GM19328 (cell line): ENCODE results near the gene KDM5B.
"Not testable (repeated sequence)": the region's sequence is repeated elsewhere in the genome, so short reads cannot be mapped to it uniquely, and the experiment has no call there.

Experiments
- ATAC-seq: cut with Tn5 transposase; IDR thresholded peaks from one replicate; pipeline ENCODE4 v1.9.1; 2021; ENCODE audit warnings: mild to moderate bottlenecking, moderate library complexity; ENCODE audit not compliant: unreplicated experiment

KDM5B gene

DNA sequence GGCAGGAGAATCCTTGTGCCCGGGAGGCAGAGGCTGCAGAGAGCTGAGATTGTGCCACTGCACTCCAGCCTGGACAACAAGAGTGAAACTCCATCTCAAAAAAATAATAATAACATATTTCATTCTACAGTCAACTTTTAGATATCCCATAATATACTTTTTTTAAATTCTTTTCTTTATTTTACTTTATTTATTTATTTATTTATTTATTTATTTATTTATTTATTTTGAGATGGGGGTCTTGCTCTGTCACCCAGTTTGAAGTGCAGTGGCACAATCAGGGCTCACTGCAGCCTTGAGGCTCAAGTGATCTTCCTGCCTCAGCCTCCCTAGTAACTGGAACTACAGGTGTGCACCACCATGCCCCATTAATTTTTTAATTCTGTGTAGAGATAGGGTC, 94.0 kb downstream of the KDM5B start:
- not testable (repeated sequence) for ATAC-seq

DNA sequence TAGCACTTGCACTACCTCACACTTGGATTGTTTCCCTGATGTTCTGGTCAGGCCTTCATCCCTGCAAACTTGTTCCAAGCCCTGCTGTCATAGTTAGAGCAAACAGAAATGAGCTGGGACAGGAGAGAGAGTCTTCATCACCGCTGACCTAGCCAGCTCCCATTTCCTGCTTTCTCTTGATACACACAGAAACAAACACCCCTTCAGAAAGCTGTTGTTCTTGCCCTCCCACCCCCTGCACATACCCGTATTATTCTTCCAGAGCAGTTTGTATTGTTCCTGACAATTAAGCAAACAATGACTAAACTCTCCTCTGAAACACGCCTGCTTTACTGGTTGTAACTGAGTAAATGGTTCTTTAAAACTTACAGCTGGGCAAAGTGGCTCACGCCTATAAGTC, 95.1 kb downstream of the KDM5B start:
- no peak for ATAC-seq

DNA sequence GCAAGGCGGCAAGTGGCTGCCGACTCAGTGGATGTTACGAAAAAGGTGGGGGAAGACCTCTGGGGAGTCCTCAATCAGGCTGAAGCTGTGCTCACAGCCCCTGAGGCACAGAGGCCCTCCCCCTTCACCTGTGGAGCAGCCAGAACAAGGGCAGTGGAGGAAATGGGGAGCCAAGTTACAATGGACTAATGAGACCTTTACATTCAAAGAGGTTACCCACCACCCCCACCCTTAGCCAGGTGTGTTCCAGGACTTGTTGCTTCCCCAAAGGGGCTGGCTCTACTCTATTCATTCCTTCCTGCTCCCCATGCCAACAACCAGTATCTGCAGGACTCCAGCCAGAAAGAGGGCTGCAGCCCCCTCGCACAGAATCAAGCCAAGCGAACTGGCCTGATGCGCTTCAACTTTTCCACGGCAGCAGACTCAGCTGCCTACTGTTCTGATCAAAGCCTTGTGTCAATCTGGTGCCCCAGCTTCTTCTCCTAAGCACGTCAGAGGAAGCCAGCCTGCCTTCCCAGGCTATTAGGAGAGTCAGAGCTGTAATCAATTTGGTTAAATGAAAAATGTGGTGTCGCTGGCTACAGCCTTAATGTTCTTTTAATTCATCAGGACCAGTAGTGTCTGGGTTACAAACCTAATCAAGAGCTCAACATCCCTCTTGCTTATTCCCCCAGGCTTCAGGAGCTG, 96.1 kb downstream of the KDM5B start:
- ATAC-seq, result no peak

DNA sequence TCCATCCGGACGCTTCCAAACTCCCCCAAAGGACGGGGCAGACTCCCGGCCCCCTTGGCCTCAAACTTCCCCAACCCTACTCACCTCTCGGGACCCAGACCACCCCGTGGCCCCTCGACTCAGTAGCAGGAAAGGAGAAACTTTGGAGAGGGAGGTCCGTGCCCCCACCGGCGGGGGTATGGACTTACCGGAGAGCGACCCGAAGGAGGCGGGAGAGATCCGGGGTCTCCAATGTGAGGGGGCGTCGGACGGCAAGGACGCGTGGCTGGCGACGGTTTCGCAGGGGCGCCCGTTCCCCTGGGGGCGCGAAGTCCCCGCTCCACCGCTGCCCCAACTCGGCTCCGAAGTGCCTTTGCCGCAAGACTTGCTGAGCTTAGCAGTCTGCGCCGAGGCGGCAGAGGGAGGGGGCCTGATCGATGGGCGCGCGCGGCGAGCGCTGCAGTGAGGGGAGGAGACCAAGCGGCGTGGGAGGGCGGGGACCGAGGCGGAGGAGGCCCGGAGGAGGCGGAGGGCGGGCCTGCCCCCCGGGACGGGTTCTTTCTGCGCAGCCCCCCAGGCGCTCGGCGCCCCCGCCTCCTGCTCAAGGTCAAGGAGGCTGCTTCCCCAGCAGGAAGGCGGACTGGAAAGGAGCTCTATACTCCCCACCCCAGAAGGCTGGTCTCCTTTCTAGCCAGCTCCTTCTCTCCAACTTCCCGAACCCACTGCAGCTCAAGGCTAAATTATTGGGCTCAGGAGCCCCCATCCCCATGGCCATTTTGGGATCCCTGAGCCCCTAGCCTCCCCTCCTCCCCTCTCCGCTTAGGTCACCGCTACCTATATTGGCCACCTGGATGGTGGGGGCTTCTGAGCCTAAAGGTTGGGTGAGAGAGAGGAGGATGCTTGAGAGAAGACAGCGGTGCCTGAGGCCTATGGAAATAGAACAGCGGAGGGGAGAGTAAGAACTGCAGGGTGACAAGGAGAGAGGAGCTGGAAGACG, 97.9 kb downstream of the KDM5B start, which contains the start of gene SYT2:
SYT2 (minus strand) TSS at position 385 of the 976 bp plus-strand sequence. CDS start 104,682 bp downstream, outside the sequence.
- ATAC-seq, result no peak

DNA sequence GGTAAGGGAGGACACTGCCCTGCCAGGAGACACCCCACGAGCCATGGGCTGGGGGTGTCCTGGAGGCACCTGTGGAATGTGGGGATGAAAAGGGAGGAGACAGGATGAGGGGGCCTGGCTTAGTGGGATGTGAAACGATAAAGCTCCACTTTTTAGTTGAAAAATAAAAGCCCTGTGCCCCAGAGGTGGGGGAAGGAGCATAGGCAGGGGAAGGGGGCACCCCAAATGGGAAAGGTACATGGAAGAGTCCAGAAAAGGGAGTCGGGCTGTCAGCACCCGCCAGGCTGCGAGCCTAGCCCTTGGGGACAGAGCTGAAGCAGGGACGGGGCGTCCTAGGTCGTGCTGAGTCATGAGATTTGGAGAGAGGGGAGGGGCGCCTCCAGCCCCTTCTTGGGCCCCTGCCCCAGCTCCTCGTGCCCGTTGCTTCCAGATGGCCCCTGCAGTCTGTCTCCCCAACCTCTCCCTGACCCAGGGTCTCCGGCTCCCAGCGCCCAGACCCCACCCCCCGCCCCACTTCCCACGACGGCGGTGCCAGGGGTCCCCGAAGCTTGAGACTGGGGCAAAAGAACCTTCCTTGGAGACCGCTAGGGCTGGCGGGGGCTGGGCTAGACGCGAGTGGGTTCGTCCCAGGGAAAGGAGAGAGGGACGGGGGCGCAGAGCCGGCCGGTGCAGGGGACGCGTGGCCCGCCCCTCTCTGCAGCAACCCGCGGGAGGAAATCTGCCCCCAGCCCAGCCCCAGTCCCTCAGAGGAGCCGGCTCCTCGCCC, 98.8 kb downstream of the KDM5B start:
- ATAC-seq, result no peak

DNA sequence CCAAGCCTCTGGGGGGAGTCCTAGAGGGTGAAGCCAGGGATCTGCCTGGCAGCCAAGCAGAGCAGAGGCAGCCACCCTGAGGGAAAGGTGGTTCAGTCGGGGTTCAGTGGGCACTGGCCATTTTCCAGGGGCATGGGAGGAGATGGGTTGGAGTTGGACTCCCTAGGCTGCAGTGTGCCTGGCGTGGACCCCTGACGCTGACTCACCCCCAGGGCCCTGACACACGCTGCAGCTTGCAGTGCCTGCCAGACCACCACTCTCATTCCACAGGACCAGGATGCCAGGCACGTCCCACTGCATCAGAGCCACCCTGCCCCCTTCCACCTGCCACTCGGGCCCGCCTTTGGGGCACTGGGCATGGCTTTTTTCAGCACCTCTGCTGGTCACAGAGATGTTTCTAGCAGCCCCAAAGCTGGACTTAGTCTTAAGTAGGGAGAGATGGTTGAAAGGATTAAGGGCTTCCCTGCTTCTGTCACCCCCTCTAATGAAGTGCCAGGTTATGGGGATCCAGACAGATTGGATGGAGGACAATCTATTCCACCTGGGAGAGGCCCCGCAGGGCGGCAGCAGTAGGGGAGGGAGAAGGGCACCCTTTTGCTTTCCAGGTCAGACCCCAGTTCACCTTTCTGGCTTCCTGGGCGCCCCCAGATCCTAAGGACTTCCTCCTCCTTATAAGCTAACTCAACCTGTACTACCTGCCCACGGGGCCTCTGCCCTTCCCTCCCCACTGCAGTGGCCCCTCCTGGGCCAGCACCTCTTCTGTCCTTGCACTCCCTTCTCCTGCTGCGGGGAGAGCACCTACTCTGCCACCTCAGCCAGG, 99.6 kb downstream of the KDM5B start:
- ATAC-seq, result no peak

DNA sequence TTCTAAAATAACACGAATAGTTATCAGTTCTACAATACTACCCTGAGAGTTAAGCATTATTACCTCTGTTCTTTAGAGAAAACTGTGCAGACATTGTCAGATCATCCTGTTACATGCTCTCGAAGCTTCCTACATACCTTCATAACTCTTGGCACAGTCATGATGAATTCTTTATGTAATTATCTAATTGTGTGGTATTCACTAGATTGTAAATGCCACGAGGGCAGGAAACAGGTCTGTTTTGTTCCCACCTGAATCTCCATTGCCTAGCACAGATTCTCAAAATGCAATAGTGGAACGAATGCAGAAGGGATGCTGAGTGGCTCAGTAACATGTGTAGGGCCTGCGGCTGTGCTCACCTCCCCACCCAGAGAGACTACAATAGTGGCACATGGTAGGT, 101.4 kb downstream of the KDM5B start:
- no peak for ATAC-seq

DNA sequence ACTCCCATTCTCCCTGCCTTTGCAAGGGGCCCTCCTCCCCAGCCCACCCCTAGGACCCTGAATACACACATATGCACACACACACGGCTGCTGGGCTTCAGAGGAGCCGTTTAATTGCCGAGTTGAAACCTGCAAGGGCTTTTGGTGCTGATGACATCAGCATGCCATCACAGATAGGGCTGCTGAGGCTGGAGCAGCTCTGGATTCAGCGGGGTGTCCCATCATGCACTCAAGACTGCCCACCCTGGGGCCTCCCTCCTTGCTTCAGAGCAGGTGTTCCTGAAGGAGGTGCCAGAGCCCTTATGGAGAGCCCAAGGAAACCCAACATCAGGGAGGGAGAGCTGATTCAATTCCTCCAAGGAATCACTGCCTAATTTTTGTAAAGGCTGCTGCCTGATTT, 103.6 kb downstream of the KDM5B start:
- ATAC-seq, result no peak

DNA sequence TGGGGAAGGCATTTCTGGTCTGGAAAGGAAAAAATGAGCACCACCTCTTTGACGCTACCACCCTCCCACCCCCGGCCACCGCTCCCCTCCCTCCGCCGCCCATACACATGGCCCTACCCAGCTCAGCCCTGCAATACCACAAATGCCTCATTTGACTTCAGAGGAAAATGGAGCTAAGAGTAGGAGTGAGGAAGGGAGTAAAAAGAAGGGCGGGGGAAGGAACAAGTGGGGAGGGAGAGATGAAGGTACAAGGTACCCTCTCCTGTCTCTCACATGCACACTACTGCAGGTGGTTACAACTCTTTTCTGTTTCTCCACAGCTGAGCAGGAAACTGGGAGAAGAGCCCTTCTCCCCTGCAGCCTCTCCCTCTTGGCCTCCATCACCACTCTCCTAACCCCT, 105.0 kb downstream of the KDM5B start:
- no peak for ATAC-seq

DNA sequence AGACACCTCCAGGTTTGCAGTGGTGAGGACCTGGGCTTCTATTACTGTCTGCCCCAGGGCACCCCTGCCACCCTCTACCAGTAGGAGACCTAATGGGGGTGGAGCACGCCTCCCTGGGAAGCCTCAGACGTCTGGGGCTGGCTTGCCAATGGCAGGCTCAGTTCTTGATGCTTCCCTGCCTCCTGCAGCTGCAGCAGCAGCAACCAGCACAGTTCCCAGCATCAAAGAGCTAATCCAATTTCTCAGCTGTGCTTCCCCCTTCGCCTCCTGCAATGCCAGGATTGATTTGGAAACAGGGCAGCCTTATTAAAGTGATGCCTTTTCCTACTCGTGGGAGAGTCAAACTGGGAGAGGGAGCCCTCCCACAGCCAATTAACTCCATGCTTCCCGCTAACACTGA, 106.1 kb downstream of the KDM5B start:
- no peak for ATAC-seq

DNA sequence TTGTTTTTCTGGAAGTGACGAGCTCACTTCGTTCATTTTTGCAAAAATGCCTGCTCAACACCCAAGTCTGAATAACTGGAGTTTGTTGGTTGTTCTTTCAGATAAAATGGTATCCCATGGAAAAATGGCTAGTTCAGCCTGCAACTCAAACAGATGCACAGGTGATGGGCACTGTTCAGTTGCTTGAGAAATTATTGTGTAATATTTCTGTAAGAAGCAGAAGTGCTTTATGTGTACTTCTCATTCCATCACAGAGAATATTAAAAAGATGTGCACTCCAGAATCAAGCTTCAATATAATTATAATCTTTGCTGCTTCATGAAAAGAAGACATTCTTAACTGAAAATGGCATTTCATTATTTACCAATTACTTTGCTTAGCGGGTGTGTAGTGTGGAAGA, 107.0 kb downstream of the KDM5B start:
- no peak for ATAC-seq

DNA sequence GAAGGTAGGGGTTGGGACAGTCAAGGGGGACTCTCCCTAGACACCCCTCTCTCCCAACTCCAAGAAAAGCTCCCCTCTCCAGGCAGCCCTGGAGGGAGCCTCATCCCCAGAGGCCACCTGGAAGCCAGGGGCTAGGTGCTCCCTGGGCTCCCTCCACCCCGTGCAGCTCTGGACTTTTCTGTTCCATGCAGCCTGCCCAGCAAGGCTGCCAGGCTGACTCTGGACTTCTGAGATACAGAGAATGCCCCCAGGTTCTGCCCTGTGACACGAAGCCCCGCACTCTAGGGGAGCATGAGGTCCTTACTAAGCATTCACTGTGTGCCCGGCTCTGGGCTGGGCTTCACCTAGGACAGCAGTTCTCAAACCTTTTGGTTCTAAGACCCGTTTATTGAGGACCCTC, 108.2 kb downstream of the KDM5B start:
- ATAC-seq, result no peak

DNA sequence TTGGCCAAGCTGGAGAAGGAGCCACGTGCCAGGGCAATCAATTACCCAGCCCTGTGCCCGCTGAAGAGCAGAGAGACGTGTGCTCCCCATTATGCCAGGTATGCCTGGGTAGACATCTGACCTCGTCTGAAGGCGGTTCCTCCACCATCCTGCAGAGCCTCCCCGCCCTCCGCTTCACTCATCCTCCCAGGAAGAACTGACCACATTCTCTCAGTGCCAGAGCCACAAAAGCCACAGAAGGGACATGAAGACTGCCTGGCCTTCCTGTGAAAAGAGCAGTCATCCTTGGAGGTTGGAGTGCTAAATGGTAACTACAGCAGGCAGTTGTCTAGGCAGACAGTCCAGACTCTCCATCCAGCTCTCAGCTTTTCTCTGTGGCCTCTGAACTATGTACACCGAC, 109.9 kb downstream of the KDM5B start:
- no peak for ATAC-seq

DNA sequence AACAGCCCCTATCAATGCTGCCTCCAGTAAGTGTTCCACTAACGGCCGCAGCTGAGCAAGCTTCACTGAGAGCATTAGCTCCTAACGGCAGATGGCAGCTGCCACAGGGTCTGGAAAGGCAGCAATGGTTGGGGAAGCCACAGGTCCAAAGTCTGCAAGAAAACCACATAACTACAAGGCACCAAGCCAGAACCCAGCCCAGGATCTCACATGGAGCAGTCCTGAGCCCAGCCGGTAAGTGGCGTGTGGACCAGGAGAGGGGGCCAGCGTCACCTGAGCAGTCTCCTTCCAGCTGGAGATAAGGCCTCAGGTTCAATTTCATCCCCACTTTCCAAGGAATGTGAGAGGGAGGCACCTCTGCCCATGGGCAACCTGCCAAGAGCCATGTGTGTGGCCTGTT, 111.2 kb downstream of the KDM5B start:
- no peak for ATAC-seq

DNA sequence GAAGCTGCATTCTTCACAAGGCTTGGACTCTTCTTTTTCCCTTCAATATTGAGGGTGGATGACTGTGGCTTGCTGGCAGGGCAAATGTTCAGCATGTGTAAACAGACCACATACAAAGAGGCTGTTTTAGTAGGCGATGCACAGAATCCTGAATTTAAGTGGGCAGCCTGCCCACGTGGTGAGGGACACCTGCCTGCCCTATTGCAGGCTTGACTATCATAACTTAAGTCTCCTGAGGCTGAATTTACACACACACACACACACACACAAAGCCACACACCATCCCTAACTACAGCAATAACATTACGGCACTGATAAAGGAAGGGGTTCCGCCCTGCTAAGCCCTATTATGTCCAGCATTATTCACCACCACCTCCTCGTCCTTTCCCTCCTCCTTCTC, 113.9 kb downstream of the KDM5B start:
- no peak for ATAC-seq

DNA sequence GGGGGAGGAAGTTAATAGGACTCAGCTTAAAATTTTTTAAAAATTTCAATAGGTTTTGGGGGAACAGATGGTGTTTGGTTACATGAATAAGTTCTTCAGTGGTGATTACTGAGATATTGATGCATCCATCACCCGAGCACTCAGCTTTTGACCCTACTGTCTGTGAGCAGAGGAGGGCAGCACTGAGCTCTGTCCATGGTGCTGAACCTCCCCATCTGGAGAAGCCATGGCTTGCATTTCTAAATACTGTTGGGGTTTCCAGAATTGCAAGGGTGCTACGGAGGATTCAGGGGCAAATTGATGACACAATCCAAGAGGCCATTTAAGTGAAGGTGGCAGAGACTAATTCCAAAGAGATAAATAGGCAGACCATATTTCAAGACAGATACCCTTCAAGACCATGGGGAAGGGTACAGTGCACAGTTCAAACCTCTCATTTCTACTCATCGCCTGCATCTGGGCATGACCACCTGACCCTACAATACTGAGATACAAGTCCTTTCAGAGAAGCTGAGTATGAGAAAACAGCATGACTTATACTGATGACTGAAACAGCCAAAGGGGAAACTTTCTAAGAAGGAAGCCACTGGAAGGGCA, 115.2 kb downstream of the KDM5B start:
- no peak for ATAC-seq

DNA sequence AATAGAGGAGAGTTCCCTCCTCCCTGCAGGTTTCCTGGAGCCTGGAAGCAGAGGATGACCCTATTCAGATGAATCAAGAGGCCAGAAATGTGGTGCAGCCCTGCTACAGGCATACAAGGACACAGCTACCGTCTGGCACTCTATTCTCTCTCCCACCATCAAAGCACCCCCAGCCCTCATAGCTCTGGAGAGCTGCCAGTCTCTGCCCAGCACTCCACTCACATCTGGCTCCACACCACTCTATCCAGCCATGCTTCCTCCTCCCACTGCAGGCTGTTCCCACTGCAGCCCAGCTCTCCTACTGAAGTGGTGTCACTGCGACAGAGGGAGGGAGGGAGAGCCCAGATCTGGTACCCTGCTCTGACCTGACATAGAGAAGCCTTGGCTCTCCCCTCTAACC, 116.4 kb downstream of the KDM5B start:
- no peak for ATAC-seq

DNA sequence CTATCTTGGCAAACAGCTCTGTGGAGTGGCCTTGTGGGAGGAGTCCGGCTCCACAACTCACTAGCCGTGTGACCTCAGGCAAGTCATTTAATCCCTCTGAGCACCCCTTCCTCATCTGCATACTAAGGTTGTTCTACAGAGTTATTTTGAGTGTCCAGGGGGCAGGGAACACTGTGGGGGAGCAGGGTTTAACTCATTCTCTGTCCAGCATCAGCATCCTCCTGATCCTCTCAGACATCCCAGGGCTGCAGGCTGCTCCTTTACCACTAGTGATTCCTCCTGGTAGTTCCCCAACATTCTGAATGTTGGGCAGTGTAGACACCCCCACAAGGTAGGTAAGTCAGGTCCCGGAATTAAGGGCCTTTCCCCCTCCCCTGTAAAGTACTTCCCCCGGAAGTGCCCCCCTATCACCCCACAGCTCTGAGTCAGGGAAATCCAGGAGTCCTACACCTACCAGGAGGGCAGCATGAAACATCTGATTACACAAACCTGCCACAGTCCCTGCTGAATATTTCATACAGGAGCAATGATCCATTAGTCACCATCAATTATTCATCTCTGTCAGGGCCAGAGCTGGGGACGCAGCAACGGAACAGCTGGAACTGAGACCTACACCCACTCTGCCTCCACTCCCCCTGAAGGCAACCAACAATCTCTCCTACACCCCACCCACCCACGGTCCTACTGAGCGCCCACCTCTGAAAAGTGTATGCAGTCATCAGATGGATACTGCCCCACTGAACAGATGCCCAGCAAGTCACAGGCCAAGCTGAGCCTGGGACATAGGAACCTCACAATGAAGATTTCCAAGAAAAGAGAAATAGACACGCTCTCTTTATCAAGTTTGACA, 118.5 kb downstream of the KDM5B start:
- no peak for ATAC-seq

DNA sequence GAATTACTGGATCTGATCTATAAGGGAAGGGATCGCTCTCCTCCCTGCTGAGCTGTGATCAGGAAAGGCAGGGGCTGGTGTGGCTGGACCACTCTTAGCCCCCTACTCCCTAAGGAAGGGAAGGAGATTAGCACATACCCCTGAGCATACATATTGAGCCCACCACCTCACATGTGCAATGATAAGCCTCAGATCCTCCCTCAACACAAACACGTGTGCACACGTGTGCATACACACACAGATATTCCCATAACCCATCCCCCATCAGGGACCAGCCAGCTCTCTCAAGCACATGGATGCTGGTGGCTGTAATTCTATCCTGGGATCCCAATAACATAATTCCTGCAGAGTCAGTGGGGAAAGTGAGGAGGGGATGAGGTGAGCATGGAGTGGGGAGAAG, 119.1 kb downstream of the KDM5B start:
- ATAC-seq, result no peak
